Liver (tissue), 9 donors: ENCODE results near the gene MUS81. TPM values are rescaled to one million over a fixed set of nuclear protein-coding genes. Genes with fewer than 3 reads are reported as not detected.
A peak's percentile ranks its signal among the peaks of the same experiment; 100 is the strongest.

Source experiments
- DNase-seq: peaks from one replicate; pipeline ENCODE4 v3.0.0-alpha.2; 2017; ENCODE audit warnings: low spot score
- H3K27ac ChIP-seq, 2 donors: one replicate each; pipeline ENCODE4 v1.7.0; 2013; ENCODE audit warnings: inconsistent platforms in 2 of 2, low read length in 2 of 2, control low read depth in 1 of 2, low read depth in 1 of 2, mild to moderate bottlenecking in 1 of 2
- H3K27me3 ChIP-seq, 4 donors: one replicate each; pipeline versions ENCODE4 v1.6.1 to v1.7.0; 2013; ENCODE audit warnings: low read length in 3 of 4, inconsistent platforms in 1 of 4, mild to moderate bottlenecking in 1 of 4, moderate library complexity in 1 of 4; ENCODE audit not compliant: control insufficient read depth in 4 of 4, insufficient read depth in 4 of 4
- H3K36me3 ChIP-seq, 4 donors: one replicate each; pipeline versions ENCODE4 v1.6.1 to v1.7.0; 2013; ENCODE audit warnings: low read length in 3 of 4, mild to moderate bottlenecking in 3 of 4, low read depth in 1 of 4, moderate library complexity in 1 of 4; ENCODE audit not compliant: control insufficient read depth in 4 of 4, insufficient read depth in 3 of 4
- H3K4me1 ChIP-seq, 4 donors: one replicate each; pipeline versions ENCODE4 v1.6.1 to v1.7.0; 2013; ENCODE audit warnings: low read length in 3 of 4, mild to moderate bottlenecking in 3 of 4, moderate library complexity in 1 of 4; ENCODE audit not compliant: control insufficient read depth in 4 of 4, insufficient read depth in 4 of 4
- H3K4me3 ChIP-seq, 3 donors: one replicate each; pipeline versions ENCODE4 v1.6.1 to v1.7.0; 2013; ENCODE audit warnings: low read length in 3 of 3, control low read depth in 1 of 3, low read depth in 1 of 3, mild to moderate bottlenecking in 1 of 3
- H3K9ac ChIP-seq, 2 donors: one replicate each; pipeline ENCODE4 v1.7.0; 2013; ENCODE audit warnings: low read length in 2 of 2, mild to moderate bottlenecking in 2 of 2, moderate library complexity in 2 of 2, control low read depth in 1 of 2, low read depth in 1 of 2
- H3K9me3 ChIP-seq, 4 donors: one replicate each; pipeline versions ENCODE4 v1.6.1 to v1.7.0; 2013; ENCODE audit warnings: low read length in 3 of 4; ENCODE audit not compliant: control insufficient read depth in 4 of 4
- EGR1 ChIP-seq, 2 donors: IDR thresholded peaks; 2 replicates each; pipeline ENCODE4 v1.6.1; 2016 to 2018; ENCODE audit warnings: antibody characterized with exemption in 2 of 2, low read depth in 2 of 2
- FOXA1 ChIP-seq: IDR thresholded peaks from 2 replicates; pipeline ENCODE4 v1.6.1; 2016; ENCODE audit warnings: antibody characterized with exemption
- FOXA2 ChIP-seq: IDR thresholded peaks from 2 replicates; pipeline ENCODE4 v1.6.1; 2016; ENCODE audit warnings: antibody characterized with exemption
- GABPA ChIP-seq, 2 donors: IDR thresholded peaks in 1 of 2; conservative IDR thresholded peaks in 1 of 2; 2 replicates each; pipeline ENCODE4 v1.6.1; 2016; ENCODE audit warnings: antibody characterized with exemption in 2 of 2, mild to moderate bottlenecking in 1 of 2, moderate library complexity in 1 of 2
- HNF4A ChIP-seq, 2 donors: conservative IDR thresholded peaks; 2 replicates each; pipeline ENCODE4 v1.6.1; 2016; ENCODE audit warnings: antibody characterized with exemption in 2 of 2, mild to moderate bottlenecking in 2 of 2
- HNF4G ChIP-seq: IDR thresholded peaks from 2 replicates; pipeline ENCODE4 v1.6.1; 2016; ENCODE audit warnings: antibody characterized with exemption
- JUND ChIP-seq, 2 donors: IDR thresholded peaks; 2 replicates each; pipeline ENCODE4 v1.6.1; 2016; ENCODE audit warnings: antibody characterized with exemption in 2 of 2
- NR2F2 ChIP-seq: IDR thresholded peaks from 2 replicates; pipeline ENCODE4 v1.6.1; 2016; ENCODE audit warnings: antibody characterized with exemption
- RAD21 ChIP-seq, 2 donors: IDR thresholded peaks; 2 replicates each; pipeline ENCODE4 v1.6.1; 2016; ENCODE audit warnings: antibody characterized with exemption in 2 of 2, mild to moderate bottlenecking in 2 of 2
- REST ChIP-seq: IDR thresholded peaks from 2 replicates; pipeline ENCODE4 v1.6.1; 2016; ENCODE audit warnings: antibody characterized with exemption, mild to moderate bottlenecking
- RXRA ChIP-seq, 2 donors: IDR thresholded peaks; 2 replicates each; pipeline ENCODE4 v1.6.1; 2017 to 2018; ENCODE audit warnings: antibody characterized with exemption in 2 of 2, mild to moderate bottlenecking in 1 of 2
- SP1 ChIP-seq: IDR thresholded peaks from 2 replicates; pipeline ENCODE4 v1.6.1; 2018; ENCODE audit warnings: antibody characterized with exemption, mild to moderate bottlenecking
- TAF1 ChIP-seq: conservative IDR thresholded peaks from 2 replicates; pipeline ENCODE4 v1.6.1; 2016; ENCODE audit warnings: antibody characterized with exemption, mild to moderate bottlenecking
- YY1 ChIP-seq: IDR thresholded peaks from 2 replicates; pipeline ENCODE4 v1.6.1; 2016; ENCODE audit warnings: antibody characterized with exemption, mild to moderate bottlenecking
- ZBTB33 ChIP-seq: IDR thresholded peaks from 2 replicates; pipeline ENCODE4 v1.6.1; 2016; ENCODE audit warnings: antibody characterized with exemption
- WGBS: extraction: QIAGEN DNeasy Blood & Tissue Kit; methylation state at CpG from one replicate; pipeline ENCODE4 v1.1.7; 2013; 5-methylcytosine and 5-hydroxymethylcytosine counted together
- polyA plus RNA-seq, 2 donors: library from polyadenylated mRNA; stranded (reverse) in 1 of 2; unstranded in 1 of 2; fragments of 200-250 nt in 1 of 2; fragments of >200 nt in 1 of 2; fragmentation: Nextera tagmentation in 1 of 2; extraction: Ambion mirVana in 1 of 2; gene quantifications; one replicate each; pipeline versions ENCODE4 v1.2.1 to v1.2.3, GENCODE V29; 2013 to 2015
- total RNA-seq, 2 donors: library from RNA; depleted of rRNA; stranded (reverse); fragments of >200 nt; gene quantifications; one replicate each; pipeline ENCODE4 v1.2.3, GENCODE V29; 2014
- TF ChIP-seq, protein P1 (sequence below): fragments of 150-350 bp; IDR thresholded peaks from 2 replicates; pipeline ENCODE4 v1.5.1; 2017; ENCODE audit warnings: improper control_type of control experiment, low read depth, low read length; ENCODE audit not compliant: missing input control
- TF ChIP-seq, protein P2 (sequence below): IDR thresholded peaks from 2 replicates; pipeline ENCODE4 v1.6.1; 2016; ENCODE audit warnings: antibody characterized with exemption
- TF ChIP-seq, protein P3 (sequence below): IDR thresholded peaks from 2 replicates; pipeline ENCODE4 v1.6.1; 2016; ENCODE audit warnings: antibody characterized with exemption
- donor health status: healthy.
- donor health status: healthy.
- donor health status: healthy.
- donor health status: healthy.
- donor health status: healthy.

Gene MUS81
- total and polyA plus RNA-seq, 4 donors, result 11.0 to 24.7 (median 16.5) TPM

- TF ChIP-seq REST (no peak), NR2F2 (no peak), JUND (IDR thresholded peaks at IDR 0.05) (no peak)
Measured at GRCh38 chr11:65857500-65857852, 2.8 kb upstream of the MUS81 start (continued).

- Histone ChIP-seq H3K9me3 (no peaks in the 10 kb centered on the region), H3K27me3 (no peaks in the 10 kb centered on the region), H3K27ac (peak within 1 kb of the TSS; percentile 90 to 96), H3K36me3 (peaks cover 8 to 36% (median 23%) of the 10 kb centered on the region in 4 donors), H3K9ac (peak within 1 kb of the TSS; percentile 84 to 85), H3K4me3 (peak within 1 kb of the TSS; percentile 68 to 96 (median 91)), H3K4me1 (peaks cover 10 to 48% (median 32%) of the 10 kb centered on the region in 4 donors)
- TF ChIP-seq GABPA (IDR thresholded peaks at IDR 0.05 in 1 of 2, conservative IDR thresholded peaks at IDR 0.05 in 1 of 2), result peak; percentile 80 to 95
- no peak for TF ChIP-seq RXRA (IDR thresholded peaks at IDR 0.05)
- TF ChIP-seq JUND (IDR thresholded peaks at IDR 0.05), result peak in 1 of 2 donors; percentile 17
- TF ChIP-seq ZBTB33, result no peak
- TF ChIP-seq RAD21 (IDR thresholded peaks at IDR 0.05), result peak in 1 of 2 donors; percentile 6
- TF ChIP-seq YY1, result peak; percentile 97
- peak; percentile 98 for TF ChIP-seq TAF1
- no peak for TF ChIP-seq HNF4G
- TF ChIP-seq, protein P1, sequence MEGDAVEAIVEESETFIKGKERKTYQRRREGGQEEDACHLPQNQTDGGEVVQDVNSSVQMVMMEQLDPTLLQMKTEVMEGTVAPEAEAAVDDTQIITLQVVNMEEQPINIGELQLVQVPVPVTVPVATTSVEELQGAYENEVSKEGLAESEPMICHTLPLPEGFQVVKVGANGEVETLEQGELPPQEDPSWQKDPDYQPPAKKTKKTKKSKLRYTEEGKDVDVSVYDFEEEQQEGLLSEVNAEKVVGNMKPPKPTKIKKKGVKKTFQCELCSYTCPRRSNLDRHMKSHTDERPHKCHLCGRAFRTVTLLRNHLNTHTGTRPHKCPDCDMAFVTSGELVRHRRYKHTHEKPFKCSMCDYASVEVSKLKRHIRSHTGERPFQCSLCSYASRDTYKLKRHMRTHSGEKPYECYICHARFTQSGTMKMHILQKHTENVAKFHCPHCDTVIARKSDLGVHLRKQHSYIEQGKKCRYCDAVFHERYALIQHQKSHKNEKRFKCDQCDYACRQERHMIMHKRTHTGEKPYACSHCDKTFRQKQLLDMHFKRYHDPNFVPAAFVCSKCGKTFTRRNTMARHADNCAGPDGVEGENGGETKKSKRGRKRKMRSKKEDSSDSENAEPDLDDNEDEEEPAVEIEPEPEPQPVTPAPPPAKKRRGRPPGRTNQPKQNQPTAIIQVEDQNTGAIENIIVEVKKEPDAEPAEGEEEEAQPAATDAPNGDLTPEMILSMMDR, result no peak
- TF ChIP-seq FOXA1, result peak; percentile 59
- TF ChIP-seq NR2F2, result no peak
- TF ChIP-seq FOXA2, result no peak
- TF ChIP-seq EGR1 (IDR thresholded peaks at IDR 0.05; ENCODE audit: low read depth in 2 of 2), result peak in 1 of 2 donors; percentile 33
- TF ChIP-seq, protein P2, sequence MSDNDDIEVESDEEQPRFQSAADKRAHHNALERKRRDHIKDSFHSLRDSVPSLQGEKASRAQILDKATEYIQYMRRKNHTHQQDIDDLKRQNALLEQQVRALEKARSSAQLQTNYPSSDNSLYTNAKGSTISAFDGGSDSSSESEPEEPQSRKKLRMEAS, result peak; percentile 20
- TF ChIP-seq HNF4A (conservative IDR thresholded peaks at IDR 0.05), result no peak
- TF ChIP-seq SP1, result peak; percentile 87
- TF ChIP-seq, protein P3, sequence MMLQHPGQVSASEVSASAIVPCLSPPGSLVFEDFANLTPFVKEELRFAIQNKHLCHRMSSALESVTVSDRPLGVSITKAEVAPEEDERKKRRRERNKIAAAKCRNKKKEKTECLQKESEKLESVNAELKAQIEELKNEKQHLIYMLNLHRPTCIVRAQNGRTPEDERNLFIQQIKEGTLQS, result no peak
- TF ChIP-seq REST, result peak; percentile 73
- DNase-seq, result peak; percentile 94
- WGBS, result under 1% methylated on average over 92 of the region's 92 CpGs
Measured at GRCh38 chr11:65857853-65858680, 2.2 kb upstream of the MUS81 start, which contains the start of gene CFL1. Gene CFL1, minus strand, starts transcription at chr11:65858180. Its CDS starts 81 bp downstream, at chr11:65858099.
